ENCODE measurements around the gene OLFM1.

Gene OLFM1

GRCh38 chr9:135076143-135076875, 11.2 kb upstream of the OLFM1 start:
- DNase-seq (ENCODE audit: low read depth in 1 of 2, low spot score in 1 of 2): no peak

GRCh38 chr9:135076876-135077430, 10.5 kb upstream of the OLFM1 start:
- DNase-seq (ENCODE audit: low read depth in 1 of 2, low spot score in 1 of 2): no peak

- DNase-seq (ENCODE audit: low read depth in 1 of 2, low spot score in 1 of 2): no peak
Measured at GRCh38 chr9:135077497-135078200, 9.8 kb upstream of the OLFM1 start.

- no peak for DNase-seq (ENCODE audit: low read depth in 1 of 2, low spot score in 1 of 2)
Measured at GRCh38 chr9:135078361-135078821, 9.1 kb upstream of the OLFM1 start.

GRCh38 chr9:135079018-135079417, 8.4 kb upstream of the OLFM1 start:
- no peak for DNase-seq (ENCODE audit: low read depth in 1 of 2, low spot score in 1 of 2)

GRCh38 chr9:135079676-135080075, 7.8 kb upstream of the OLFM1 start:
- DNase-seq (ENCODE audit: low read depth in 1 of 2, low spot score in 1 of 2): no peak

- DNase-seq (ENCODE audit: low read depth in 1 of 2, low spot score in 1 of 2): no peak
Measured at GRCh38 chr9:135080286-135081263, 6.9 kb upstream of the OLFM1 start.

- DNase-seq (ENCODE audit: low read depth in 1 of 2, low spot score in 1 of 2): no peak
Measured at GRCh38 chr9:135081264-135081660, 6.2 kb upstream of the OLFM1 start.

- DNase-seq (ENCODE audit: low read depth in 1 of 2, low spot score in 1 of 2): no peak
Measured at GRCh38 chr9:135081731-135082130, 5.7 kb upstream of the OLFM1 start.

GRCh38 chr9:135082536-135082935, 4.9 kb upstream of the OLFM1 start:
- no peak for DNase-seq (ENCODE audit: low read depth in 1 of 2, low spot score in 1 of 2)

GRCh38 chr9:135083241-135083810, 4.1 kb upstream of the OLFM1 start:
- DNase-seq (ENCODE audit: low read depth in 1 of 2, low spot score in 1 of 2): no peak

GRCh38 chr9:135083831-135084230, 3.6 kb upstream of the OLFM1 start:
- no peak for DNase-seq (ENCODE audit: low read depth in 1 of 2, low spot score in 1 of 2)

GRCh38 chr9:135084262-135084661, 3.2 kb upstream of the OLFM1 start:
- no peak for DNase-seq (ENCODE audit: low read depth in 1 of 2, low spot score in 1 of 2)

GRCh38 chr9:135084881-135085760, 2.3 kb upstream of the OLFM1 start:
- no peak for DNase-seq (ENCODE audit: low read depth in 1 of 2, low spot score in 1 of 2)

GRCh38 chr9:135085830-135086546, 1.5 kb upstream of the OLFM1 start:
- no peak for DNase-seq (ENCODE audit: low read depth in 1 of 2, low spot score in 1 of 2)

GRCh38 chr9:135086597-135087488, 625 bp upstream of the OLFM1 start:
- DNase-seq (ENCODE audit: low read depth in 1 of 2, low spot score in 1 of 2): no peak

GRCh38 chr9:135087899-135088347, 455 bp downstream of the OLFM1 start:
- DNase-seq (ENCODE audit: low read depth in 1 of 2, low spot score in 1 of 2): no peak

GRCh38 chr9:135088348-135088978, 995 bp downstream of the OLFM1 start:
- no peak for DNase-seq (ENCODE audit: low read depth in 1 of 2, low spot score in 1 of 2)
